GM12874 (cell line): ENCODE results near the gene RPL37A.

Source experiments
- CTCF ChIP-seq: IDR thresholded peaks from 2 replicates; pipeline ENCODE4 v1.5.1; 2011; ENCODE audit warnings: low read depth, mild to moderate bottlenecking, control low read depth, low read length, moderate library complexity; ENCODE audit not compliant: insufficient read depth

RPL37A gene

GRCh38 chr2:216499641-216500218 is 1.1 kb downstream of the RPL37A start:
- TF ChIP-seq CTCF, result no peak

- TF ChIP-seq CTCF, result no peak
These were observed 1.9 kb downstream of the RPL37A start for GRCh38 chr2:216500572-216500971.

GRCh38 chr2:216501854-216502253 is 3.2 kb downstream of the RPL37A start:
- TF ChIP-seq CTCF, result no peak

- no peak for TF ChIP-seq CTCF
These were observed 3.9 kb downstream of the RPL37A start for GRCh38 chr2:216502381-216503158.

- no peak for TF ChIP-seq CTCF
These were observed 4.5 kb downstream of the RPL37A start for GRCh38 chr2:216503159-216503629.

- TF ChIP-seq CTCF, result no peak
These were observed 5.2 kb downstream of the RPL37A start for GRCh38 chr2:216503697-216504375.

GRCh38 chr2:216504376-216504762 is 5.7 kb downstream of the RPL37A start:
- TF ChIP-seq CTCF, result no peak
